ENCODE results near the gene COTL1.

The COTL1 gene

DNA sequence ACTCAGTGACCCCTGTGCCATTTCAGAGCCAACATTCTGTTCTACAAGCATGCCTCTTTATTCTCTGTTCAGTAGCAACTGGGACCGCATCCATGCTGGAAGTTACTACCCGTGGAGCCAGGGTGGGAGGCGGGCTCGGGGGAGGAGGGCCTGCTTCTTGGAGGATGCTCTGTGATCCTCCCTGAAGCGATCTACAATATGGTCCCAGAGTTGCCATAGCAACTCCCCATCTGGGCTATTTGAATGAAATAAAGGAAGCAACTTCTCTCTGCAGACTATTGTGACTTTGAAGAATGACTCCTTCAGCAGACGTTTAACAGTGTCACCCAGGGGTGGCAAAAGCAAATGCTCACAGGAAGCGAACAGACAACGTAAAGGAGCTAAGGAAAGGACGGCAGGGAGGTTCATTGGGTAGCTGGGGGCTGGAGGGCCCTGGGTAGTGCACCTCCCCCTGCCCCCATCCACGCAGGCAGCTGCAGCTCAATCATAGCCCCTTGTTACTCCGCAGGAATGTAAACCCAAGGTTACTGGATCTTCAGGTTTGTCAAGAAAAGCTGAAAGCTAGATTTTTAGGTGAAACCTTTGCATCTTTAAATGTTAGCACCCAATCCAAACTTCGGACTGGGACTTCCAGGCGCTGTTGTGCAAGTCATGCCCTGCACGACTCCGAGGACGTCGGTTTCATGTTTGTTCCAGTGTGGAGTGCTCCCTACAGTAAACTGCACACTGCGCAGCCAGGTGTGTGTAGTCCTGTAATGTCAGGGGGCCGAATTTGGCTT lies 62.3 kb downstream of the COTL1 start:
- H3K4me3 ChIP-seq (ENCODE audit: low read depth, low read length): no peak overlapping the region

DNA sequence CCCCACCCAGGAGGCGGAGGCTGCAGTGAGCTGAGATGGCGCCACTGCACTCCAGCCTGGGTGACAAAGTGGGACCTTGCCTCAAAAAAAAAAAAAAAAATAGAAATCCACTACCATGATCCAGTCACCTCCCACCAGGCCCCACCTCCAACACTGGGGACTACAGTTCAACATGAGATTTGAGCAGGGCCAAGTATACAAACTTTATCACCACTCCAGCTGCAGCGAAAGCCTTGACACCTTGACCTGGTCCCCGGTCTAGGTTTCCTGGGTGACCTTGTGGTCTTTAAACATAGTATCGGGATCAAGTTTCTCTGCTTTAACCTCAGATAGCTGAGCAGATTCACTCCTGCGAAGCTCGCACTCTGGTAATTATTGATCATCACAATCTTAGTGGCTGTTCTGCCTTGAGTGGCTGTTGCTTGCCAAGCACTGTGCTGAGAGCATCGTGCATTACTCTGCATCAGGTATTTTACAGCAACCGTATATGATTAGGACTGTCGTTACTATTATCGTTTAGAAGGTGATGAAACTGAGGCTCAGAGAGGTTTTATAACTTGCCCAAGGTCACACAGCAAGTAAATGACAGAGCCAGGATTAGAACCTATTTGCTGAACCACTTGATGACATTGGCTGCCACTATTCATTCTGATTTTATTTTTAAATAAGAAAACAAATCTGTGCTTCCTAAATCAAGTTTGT lies 63.1 kb downstream of the COTL1 start:
- H3K4me3 ChIP-seq (ENCODE audit: low read depth, low read length): no peak overlapping the region

GRCh38 chr16:84553873-84554399 lies 63.9 kb downstream of the COTL1 start:
- H3K4me3 ChIP-seq (ENCODE audit: low read depth, low read length): no peak overlapping the region

DNA sequence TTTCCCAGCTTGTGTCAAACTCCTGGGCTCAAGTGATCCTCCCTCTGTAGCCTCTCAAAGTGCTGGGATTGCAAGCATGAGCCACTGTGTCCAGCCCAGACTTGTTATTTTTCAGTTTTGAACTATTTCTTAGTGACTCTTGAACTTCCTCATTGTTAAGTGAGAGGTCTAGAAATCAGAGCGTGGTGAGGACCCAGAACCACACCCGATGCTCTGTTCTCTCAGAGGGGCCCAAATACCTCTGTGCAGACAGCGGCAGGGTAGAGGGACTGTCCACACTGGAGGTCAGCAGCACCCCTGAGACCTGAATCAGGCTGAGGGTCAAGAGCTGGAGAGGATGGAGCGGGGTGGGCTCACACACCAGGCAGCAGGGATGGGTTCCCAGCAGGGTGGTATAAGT lies 65.7 kb downstream of the COTL1 start:
- no peak overlapping the region for H3K4me3 ChIP-seq (ENCODE audit: low read depth, low read length)

DNA sequence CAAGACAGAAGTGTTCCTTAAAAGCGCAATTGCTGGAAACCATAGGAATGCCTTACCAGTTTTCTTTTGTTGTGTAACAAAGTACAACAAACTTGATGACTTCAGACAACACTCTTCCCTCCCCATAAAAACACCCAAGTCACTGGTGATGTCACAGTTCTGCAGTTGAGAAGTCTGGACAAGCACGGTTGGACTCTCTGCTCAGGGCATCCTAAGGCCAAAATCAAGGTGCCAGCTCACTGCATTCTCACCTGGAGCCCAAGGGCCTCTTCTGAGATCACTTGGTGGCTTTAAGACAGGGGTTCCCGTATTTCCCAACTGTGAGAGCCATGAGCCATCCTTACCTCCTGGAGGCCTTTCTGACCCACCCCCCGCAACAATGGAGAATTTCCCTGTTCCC lies 67.8 kb downstream of the COTL1 start:
- H3K4me3 ChIP-seq (ENCODE audit: low read depth, low read length): no peak overlapping the region

DNA sequence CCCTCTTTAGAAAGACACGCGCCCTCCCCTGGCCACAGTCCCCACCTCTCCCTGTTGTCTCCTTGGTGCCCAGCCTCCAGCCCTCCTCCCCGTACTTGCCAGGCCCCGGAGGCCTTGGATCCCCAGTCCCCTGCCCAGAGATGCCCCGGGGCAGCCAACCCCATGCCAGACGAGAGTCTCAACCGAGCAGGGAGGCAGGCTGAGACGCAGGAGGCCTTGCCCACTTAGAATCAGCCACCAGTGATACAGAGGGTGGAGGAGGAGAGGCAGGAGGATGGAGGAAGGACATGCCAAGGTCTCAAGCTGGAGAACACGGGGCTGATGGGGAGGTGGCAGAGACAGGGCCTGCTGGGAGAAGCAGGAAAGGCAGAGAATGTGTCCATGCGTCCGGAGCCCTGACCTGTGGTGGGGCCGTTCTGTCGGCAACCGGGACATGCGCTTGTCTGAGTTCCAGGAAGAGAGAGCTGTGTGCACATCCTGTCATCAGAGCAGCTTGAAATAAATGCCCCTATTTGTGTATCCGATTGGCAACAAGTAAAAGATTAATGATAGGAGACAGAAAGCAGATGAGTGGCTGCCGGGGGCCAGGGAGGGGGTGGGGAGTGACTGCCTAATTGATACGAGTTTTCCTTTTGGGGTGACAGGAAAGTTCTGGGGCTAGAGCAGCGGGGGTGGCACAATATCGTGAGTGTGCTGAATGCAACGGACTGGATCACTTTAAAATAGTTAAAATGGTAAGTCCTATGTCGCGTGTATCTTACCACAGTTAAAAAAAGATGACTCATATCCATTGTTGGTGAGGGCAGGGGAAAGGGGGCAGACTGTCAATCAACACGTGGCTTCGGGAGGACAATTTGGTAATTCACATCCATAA lies 68.7 kb downstream of the COTL1 start:
- H3K4me3 ChIP-seq (ENCODE audit: low read depth, low read length): no peak overlapping the region

- H3K4me3 ChIP-seq (ENCODE audit: low read depth, low read length): no peak overlapping the region
These were observed 69.4 kb downstream of the COTL1 start for GRCh38 chr16:84548508-84548907.

DNA sequence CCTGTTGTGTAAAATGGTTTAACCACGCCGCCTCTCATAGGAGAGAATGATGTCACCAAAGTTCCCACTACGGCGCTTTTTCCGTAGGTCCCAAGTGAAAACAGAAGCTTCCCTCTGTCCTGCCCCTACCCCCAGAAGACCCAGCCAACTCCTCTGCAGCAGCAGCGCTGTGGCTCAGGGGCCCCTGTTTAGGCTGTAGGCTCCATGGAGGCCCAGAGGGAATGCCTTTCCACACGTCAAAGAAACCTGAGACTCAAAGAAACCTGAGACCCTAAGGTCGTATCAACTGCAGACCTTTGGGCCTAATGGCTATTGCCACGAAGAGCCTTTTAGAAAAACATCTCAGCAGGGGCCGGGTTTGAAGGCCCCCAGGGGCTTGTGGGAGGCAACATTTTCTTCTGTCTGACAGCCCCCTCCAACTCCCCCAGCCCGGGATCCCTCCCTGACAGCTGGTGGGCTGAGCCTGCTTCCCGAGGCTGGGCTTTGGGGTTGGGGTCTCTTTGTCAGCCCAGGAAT lies 70.3 kb downstream of the COTL1 start:
- H3K4me3 ChIP-seq (ENCODE audit: low read depth, low read length): no peak overlapping the region

DNA sequence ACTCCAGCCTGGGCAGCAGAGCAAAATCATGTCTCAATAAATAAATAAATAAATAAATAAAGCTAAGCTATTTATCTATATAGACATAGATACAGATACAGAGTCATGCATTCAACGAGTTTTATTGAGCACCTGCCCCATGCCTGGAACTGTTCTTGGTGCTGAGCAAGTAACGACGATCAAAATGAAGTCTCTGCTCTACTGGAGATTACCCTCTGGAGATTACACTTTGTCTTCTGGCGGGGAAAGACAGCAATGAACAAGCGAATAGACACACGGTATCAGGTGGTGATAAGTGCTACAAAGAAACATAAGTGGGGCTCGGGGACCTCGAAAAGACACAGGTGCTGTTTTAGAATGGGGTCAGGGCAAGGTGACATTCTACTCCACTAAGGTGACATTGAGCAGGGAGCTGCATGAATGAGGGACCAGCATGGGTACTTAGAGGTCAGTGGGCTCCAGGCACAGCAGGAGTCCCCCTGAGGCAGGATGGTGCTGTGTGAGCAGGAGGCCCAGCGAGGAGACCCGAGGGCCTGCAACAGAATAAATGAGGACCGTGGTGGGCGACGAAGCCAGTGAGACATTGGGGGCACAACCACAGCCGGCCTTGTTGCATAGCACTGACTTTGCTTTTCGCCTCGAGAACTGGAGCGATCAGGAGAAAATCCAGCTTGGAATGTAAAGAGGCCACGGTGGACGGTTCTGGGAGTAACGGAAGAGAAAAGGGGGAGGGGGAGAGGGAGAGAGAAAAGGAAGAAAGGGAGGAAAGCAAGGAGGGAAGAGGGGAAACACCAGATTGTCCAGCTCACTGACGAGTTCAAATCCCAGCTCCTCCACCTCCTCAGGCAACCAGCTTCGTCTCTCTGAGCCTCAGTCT lies 71.0 kb downstream of the COTL1 start:
- no peak overlapping the region for H3K4me3 ChIP-seq (ENCODE audit: low read depth, low read length)

- no peak overlapping the region for H3K4me3 ChIP-seq (ENCODE audit: low read depth, low read length)
These were observed 72.7 kb downstream of the COTL1 start for GRCh38 chr16:84545114-84545737.

GRCh38 chr16:84544031-84544773 lies 73.7 kb downstream of the COTL1 start:
- no peak overlapping the region for H3K4me3 ChIP-seq (ENCODE audit: low read depth, low read length)

DNA sequence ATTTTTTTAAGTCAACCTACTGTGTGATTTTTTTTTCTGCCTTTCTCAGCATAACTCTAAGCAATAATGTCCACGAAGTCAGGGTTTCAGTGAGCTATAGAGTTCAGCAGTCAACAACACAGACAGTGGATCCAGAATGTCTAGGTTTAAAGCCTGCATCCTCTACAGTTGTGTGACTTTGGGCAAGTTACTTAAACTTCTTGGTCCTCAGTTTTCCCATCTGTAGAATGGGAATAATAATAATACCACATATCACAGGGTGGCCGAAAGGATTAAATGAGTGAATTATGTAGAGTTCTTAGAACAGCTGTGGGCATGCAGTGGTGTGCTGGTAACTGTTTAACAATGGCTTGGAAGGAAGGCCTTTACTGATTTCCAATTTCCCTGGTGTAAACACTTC lies 74.6 kb downstream of the COTL1 start:
- H3K4me3 ChIP-seq (ENCODE audit: low read depth, low read length): no peak overlapping the region

DNA sequence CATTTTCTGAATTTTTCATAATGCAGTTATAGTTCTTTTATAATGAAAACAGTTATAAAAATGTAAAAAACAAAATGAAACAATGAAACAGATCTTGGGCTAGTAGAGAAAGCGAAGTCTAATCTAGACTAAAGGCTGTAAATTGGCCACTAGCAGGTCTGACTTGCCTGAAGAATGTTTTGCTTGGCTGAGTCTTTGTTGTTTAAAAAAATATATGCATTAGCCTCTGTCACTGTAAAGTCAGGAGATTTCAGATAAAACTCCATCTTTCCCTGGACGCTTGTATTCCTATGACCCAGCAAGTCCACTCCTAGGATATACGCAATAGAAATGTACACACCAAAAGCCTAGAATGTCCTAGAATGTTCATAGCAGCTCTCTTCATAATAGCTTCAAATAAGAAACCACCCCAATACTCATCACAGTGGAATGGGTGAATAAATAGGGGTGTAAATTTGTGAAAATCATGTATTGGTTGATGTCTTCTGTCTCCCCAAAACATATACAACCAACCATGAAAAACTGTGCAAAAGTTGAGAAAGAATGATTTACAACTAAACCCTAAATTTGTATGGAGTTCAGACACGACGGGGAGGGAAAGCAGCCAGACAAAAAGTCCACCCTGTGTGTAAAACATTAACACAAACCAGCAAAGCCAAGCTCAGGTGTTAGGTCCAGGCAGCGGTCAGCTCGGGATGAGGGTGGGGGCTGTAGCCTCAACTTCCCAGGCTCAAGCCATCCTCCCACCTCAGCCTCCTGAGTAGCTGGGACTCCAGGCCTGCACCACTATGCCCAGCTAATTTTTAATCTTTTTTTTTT lies 75.7 kb downstream of the COTL1 start:
- H3K4me3 ChIP-seq (ENCODE audit: low read depth, low read length): no peak overlapping the region

GRCh38 chr16:84540194-84540593 lies 77.7 kb downstream of the COTL1 start:
- no peak overlapping the region for H3K4me3 ChIP-seq (ENCODE audit: low read depth, low read length)

DNA sequence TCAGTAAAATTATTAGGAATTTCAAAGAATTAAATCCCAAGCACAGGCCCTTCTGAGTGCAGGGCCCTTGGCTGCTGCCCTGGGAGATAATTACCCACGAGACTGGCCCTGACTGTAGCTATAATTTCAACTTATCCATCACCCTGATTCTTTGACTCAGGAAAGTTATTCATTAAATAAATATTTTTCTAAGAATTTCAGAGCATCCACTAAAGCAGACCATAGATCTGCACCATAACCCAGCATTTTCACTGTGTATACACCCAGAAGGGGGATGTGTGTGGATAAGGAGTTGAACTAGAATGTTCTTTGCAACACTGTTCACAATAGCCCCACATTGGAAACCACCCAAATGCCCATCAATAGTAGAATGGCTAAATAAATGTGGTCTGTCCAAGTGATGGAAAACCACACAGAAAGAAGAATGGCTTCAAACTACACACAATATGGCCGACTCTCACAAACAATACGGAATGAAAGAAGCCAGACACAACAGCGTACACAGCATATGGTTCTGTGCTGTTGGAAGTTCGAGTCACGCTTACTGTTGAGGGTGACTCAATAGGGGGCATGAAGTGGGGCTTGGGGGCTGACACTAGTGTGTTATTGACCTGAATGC lies 79.5 kb downstream of the COTL1 start:
- no peak overlapping the region for H3K4me3 ChIP-seq (ENCODE audit: low read depth, low read length)

DNA sequence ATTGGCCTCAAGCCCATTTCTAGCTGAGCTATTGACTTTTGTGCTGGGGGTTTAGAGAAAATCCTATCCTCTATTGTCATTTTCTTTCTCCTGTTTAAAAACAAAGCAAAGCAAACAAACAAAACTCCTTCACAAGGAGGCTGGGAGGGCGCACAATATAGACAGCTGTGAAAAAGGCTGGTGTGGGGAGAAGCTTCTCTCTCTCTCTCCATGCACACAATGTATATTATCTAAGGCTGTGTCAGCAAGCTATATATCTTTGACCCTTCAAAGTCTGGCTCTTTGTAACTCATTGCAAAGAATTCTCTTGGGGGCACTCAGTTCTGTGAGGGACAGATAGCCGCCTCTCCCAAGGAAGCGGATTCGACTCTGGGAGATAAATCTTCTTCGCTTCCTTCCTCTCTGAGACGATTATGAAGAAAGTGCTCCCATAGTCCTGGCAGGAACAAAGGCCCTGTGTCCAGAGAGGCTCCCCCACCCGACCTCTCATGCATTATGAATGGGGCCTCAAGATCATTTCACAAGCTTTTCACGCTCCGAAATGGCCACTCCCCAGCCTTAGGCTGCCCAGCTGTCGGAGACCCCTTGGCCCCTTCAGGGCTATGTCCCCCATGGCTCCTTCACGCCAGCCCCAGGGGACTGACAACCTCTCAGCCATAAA lies 80.3 kb downstream of the COTL1 start:
- no peak overlapping the region for H3K4me3 ChIP-seq (ENCODE audit: low read depth, low read length)

DNA sequence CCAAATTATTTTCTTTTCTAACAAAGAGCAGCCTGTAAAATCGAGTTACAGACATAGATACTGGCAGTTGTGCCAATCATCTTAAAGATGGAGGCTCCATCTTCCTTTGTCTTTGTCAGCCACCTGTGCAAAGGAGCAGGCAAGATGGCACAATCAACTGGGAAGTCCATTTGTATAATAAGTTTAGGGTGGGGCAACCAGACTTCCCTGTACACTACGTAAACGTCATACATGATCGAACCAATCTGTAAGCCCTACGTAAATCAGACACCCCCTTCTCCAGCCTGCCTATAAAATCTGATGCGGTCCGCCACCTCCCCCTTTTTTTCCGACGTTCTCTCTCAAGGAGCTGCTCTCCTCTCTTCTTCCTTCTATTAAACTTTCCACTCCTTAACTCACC lies 82.0 kb downstream of the COTL1 start:
- no peak overlapping the region for H3K4me3 ChIP-seq (ENCODE audit: low read depth, low read length)

Measured in iPS-11a (cell line).